GM18499 (cell line): ENCODE results near the gene ANLN.
"Not testable (repeated sequence)": the region's sequence is repeated elsewhere in the genome, so short reads cannot be mapped to it uniquely, and the experiment has no call there.

Source experiments
- ATAC-seq: cut with Tn5 transposase; IDR thresholded peaks from one replicate; pipeline ENCODE4 v1.9.1; 2021; ENCODE audit warnings: moderate number of reproducible peaks; ENCODE audit not compliant: insufficient read depth, unreplicated experiment

ANLN gene

GRCh38 chr7:36497176-36497575 is 107.5 kb downstream of the ANLN start:
- not testable (repeated sequence) for ATAC-seq

- ATAC-seq: no peak
Measured at GRCh38 chr7:36497775-36498174, 108.1 kb downstream of the ANLN start.
